ENCODE measurements around the gene PDE7B.
A peak's percentile ranks its signal among the peaks of the same experiment; 100 is the strongest.

PDE7B gene

DNA sequence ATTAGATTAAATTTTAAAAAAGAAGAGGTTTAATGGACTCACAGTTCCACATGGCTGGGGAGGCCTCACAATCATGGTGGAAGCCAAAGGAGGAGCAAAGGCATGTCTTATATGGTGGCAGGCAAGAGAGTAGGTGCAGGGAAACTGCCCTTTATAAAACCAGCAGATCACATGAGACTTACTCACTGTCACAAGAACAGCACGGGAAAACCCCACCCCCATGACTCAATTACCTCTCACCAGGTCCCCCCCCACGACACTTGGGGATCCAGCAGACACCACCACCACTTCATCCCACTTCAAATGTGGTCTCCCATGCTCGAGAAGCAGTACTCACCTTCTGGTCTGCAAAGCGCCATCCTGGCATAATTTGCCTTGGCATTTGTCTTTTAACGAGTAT, 374.0 kb downstream of the PDE7B start:
- H3K27ac Mint-ChIP-seq, result peak overlapping the region in 2 of 3 experiments; percentile 98
- H3K36me3 Mint-ChIP-seq (ENCODE audit: low read depth), result no peaks in the 10 kb centered on the region
- peaks cover 30% of the 10 kb centered on the region for H3K4me1 Mint-ChIP-seq
- TF ChIP-seq, protein P1, sequence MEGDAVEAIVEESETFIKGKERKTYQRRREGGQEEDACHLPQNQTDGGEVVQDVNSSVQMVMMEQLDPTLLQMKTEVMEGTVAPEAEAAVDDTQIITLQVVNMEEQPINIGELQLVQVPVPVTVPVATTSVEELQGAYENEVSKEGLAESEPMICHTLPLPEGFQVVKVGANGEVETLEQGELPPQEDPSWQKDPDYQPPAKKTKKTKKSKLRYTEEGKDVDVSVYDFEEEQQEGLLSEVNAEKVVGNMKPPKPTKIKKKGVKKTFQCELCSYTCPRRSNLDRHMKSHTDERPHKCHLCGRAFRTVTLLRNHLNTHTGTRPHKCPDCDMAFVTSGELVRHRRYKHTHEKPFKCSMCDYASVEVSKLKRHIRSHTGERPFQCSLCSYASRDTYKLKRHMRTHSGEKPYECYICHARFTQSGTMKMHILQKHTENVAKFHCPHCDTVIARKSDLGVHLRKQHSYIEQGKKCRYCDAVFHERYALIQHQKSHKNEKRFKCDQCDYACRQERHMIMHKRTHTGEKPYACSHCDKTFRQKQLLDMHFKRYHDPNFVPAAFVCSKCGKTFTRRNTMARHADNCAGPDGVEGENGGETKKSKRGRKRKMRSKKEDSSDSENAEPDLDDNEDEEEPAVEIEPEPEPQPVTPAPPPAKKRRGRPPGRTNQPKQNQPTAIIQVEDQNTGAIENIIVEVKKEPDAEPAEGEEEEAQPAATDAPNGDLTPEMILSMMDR (IDR thresholded peaks at IDR 0.05; ENCODE audit: unreplicated experiment in 3 of 3), result no peak
- H3K27me3 Mint-ChIP-seq (ENCODE audit: low read depth), result no peaks in the 10 kb centered on the region
- H3K9me3 Mint-ChIP-seq, result peaks cover 26% of the 10 kb centered on the region
- no peak overlapping the region for H3K4me3 Mint-ChIP-seq

DNA sequence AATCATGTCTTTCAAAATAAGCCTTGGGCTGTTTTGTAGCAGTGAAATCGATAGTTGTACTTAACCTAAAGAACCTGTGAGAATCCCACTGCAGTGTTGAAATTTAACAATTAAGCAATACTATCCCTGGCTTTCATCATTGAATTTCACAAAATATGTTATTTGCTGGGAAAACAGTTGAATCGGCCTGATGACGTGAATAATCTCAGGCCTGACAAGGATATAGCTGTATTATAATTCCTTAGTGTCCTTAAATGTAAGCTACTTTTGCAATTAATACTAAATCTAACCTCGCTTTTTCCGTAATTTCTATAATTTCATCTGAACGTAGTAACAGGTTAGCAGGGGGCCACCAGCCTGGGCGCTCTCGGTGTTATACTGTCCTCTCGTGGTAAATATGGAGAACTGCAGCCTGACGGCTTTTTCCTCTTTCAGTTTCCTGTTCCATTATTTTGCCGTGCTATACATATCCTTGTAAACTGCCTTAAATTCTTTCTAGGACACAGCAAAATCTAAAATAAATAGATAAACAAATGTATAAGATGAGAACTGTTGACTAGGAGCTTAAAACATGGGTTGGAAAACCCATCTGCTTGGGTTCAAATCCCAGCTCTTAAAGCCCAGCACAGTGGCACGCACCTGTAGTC, 374.6 kb downstream of the PDE7B start:
- H3K27me3 Mint-ChIP-seq (ENCODE audit: low read depth), result no peaks in the 10 kb centered on the region
- H3K4me1 Mint-ChIP-seq, result peaks cover 30% of the 10 kb centered on the region
- TF ChIP-seq, protein P1 (IDR thresholded peaks at IDR 0.05; ENCODE audit: unreplicated experiment in 3 of 3), result peak; percentile 100
- H3K4me3 Mint-ChIP-seq, result no peak overlapping the region
- peak overlapping the region; percentile 95 to 98 (median 98) for H3K27ac Mint-ChIP-seq
- H3K36me3 Mint-ChIP-seq (ENCODE audit: low read depth), result no peaks in the 10 kb centered on the region
- H3K9me3 Mint-ChIP-seq, result peaks cover 21% of the 10 kb centered on the region

DNA sequence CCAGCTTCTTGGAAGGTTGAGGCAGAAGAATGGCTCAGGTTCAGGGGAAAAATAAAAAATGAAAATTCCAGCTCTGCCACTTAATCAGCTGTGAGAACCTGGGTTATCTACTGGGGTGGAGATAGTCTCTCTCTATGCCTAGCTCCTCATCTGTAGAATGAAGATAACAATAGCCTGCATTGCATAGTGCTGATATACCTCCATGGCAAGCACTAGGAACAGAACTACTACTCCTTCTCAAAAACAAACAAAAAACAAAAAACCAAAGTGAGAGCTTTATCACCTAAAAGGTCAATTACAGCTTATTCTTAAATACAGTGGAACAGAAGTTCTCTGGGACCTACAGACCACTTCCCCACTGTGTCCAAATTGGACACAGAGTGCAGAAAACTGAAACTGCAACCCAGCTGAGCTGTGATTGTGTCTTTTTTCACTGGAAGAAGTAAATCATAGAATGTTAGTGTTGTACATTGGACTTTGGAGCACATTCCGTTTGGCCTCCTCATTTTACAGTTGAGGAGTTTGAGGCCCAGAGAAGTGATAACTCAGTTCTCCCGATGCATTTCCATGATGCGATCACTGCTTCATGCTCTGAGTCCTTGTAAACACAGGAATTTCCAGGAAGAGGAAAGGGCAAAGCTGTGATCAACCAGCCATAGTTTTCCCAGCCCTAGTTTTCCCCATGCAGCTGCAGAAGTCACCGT, 375.3 kb downstream of the PDE7B start:
- Mint-ChIP-seq H3K4me3 (peak overlapping the region; percentile 5 to 17 (median 11)), H3K27ac (peak overlapping the region; percentile 95 to 98 (median 98)), H3K36me3 (ENCODE audit: low read depth) (no peaks in the 10 kb centered on the region), H3K4me1 (peaks cover 30% of the 10 kb centered on the region), H3K9me3 (peaks cover 18% of the 10 kb centered on the region), H3K27me3 (ENCODE audit: low read depth) (no peaks in the 10 kb centered on the region)
- TF ChIP-seq, protein P1 (IDR thresholded peaks at IDR 0.05; ENCODE audit: unreplicated experiment in 3 of 3), result no peak

DNA sequence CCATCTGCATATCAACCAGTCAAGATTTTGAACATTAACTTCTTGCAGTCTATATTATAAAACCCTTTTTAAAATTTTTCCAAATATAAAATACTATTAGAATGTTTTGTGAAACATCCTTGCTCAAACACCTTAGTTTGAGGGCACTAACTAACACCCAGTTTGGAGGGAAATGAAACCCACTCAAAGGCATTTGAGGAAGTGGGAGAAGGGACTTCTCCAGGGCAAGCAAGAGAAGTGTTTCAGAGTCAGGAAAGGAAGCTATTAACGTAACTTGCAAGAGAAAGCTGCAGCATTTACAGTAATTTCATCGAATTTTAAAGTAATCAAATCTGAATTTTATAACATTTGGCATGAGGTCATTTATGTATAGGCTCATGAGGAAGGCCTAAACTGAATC, 377.3 kb downstream of the PDE7B start:
- Mint-ChIP-seq H3K27me3 (ENCODE audit: low read depth) (no peaks in the 10 kb centered on the region), H3K36me3 (ENCODE audit: low read depth) (no peaks in the 10 kb centered on the region), H3K4me3 (no peak overlapping the region), H3K27ac (peak overlapping the region in 2 of 3 experiments; percentile 39 to 98), H3K4me1 (peaks cover 30% of the 10 kb centered on the region), H3K9me3 (peaks cover 7% of the 10 kb centered on the region)
- TF ChIP-seq, protein P1 (IDR thresholded peaks at IDR 0.05; ENCODE audit: unreplicated experiment in 3 of 3), result no peak

- H3K4me1 Mint-ChIP-seq, result peaks cover 30% of the 10 kb centered on the region
- no peak overlapping the region for H3K4me3 Mint-ChIP-seq
- H3K9me3 Mint-ChIP-seq, result peaks cover 7% of the 10 kb centered on the region
- no peaks in the 10 kb centered on the region for H3K27me3 Mint-ChIP-seq (ENCODE audit: low read depth)
- TF ChIP-seq, protein P1 (IDR thresholded peaks at IDR 0.05; ENCODE audit: unreplicated experiment in 3 of 3), result no peak
- H3K36me3 Mint-ChIP-seq (ENCODE audit: low read depth), result no peaks in the 10 kb centered on the region
- H3K27ac Mint-ChIP-seq, result peak overlapping the region in 1 of 3 experiments; percentile 65
These were observed 378.8 kb downstream of the PDE7B start for GRCh38 chr6:136230219-136230853.

Data from nephron (organoid).